Keratinocyte (primary cell): ENCODE measurements around the gene SSBP1. TPM values are rescaled to one million over a fixed set of nuclear protein-coding genes. Genes with fewer than 3 reads are reported as not detected.

Experiments used
- DNase-seq: peaks from one replicate; pipeline ENCODE4 v3.0.0-alpha.2; 2011; ENCODE audit warnings: low read depth, missing footprints, low spot score
- FAIRE-seq: peaks from 2 replicates; lab custom pipeline; 2011; peaks lifted over from hg19 to GRCh38; lab: Jason Lieb, UNC
- H2AFZ ChIP-seq: 2 replicates; pipeline ENCODE4 v1.6.0; 2012; ENCODE audit warnings: low read length, control low read depth, inconsistent platforms; ENCODE audit not compliant: control insufficient read depth
- H3K27ac ChIP-seq: 2 replicates; pipeline ENCODE4 v1.5.1; 2011; ENCODE audit warnings: low read length; ENCODE audit not compliant: control insufficient read depth, insufficient read depth
- H3K27me3 ChIP-seq: 3 replicates; pipeline ENCODE4 v1.6.0; 2011; ENCODE audit warnings: low read length; ENCODE audit not compliant: control insufficient read depth, insufficient read depth; ENCODE audit errors: extremely low read depth
- H3K36me3 ChIP-seq, 2 experiments: 2 replicates in 1 of 2; 3 replicates in 1 of 2; pipeline ENCODE4 v1.5.1; 2011; ENCODE audit warnings: low read length in 2 of 2, mild to moderate bottlenecking in 1 of 2; ENCODE audit not compliant: control insufficient read depth in 2 of 2, insufficient read depth in 2 of 2; ENCODE audit errors: extremely low read depth in 1 of 2
- H3K4me1 ChIP-seq: 3 replicates; pipeline ENCODE4 v1.5.1; 2011; ENCODE audit warnings: low read length; ENCODE audit not compliant: control insufficient read depth, insufficient read depth; ENCODE audit errors: extremely low read depth
- H3K4me2 ChIP-seq: 3 replicates; pipeline ENCODE4 v1.6.0; 2011; ENCODE audit warnings: low read depth, low read length; ENCODE audit not compliant: control insufficient read depth, insufficient read depth; ENCODE audit errors: extremely low read depth
- H3K4me3 ChIP-seq, 3 experiments: fragments of 200-600 bp in 1 of 3; sonication (generic) in 1 of 3; 2 replicates in 2 of 3; 3 replicates in 1 of 3; pipeline ENCODE4 v1.5.1; 2011 to 2016; ENCODE audit warnings: low read length in 3 of 3, mild to moderate bottlenecking in 3 of 3, control low read depth in 2 of 3, inconsistent platforms in 1 of 3, low read depth in 1 of 3, mixed read lengths in 1 of 3, mixed run types in 1 of 3, moderate library complexity in 1 of 3; ENCODE audit not compliant: control insufficient read depth in 2 of 3, insufficient read depth in 2 of 3; ENCODE audit errors: extremely low read depth in 1 of 3
- H3K79me2 ChIP-seq: 2 replicates; pipeline ENCODE4 v1.6.0; 2012; ENCODE audit warnings: low read length; ENCODE audit not compliant: control insufficient read depth, insufficient read depth
- H3K9ac ChIP-seq: 3 replicates; pipeline ENCODE4 v1.6.0; 2011; ENCODE audit warnings: low read length; ENCODE audit not compliant: control insufficient read depth, insufficient read depth; ENCODE audit errors: extremely low read depth
- H3K9me1 ChIP-seq: 3 replicates; pipeline ENCODE4 v1.6.0; 2011; ENCODE audit warnings: low read length; ENCODE audit not compliant: control insufficient read depth, insufficient read depth; ENCODE audit errors: extremely low read depth
- H3K9me3 ChIP-seq: 2 replicates; pipeline ENCODE4 v1.5.1; 2012; ENCODE audit warnings: low read depth, low read length; ENCODE audit not compliant: control insufficient read depth
- H4K20me1 ChIP-seq: 3 replicates; pipeline ENCODE4 v1.6.0; 2011; ENCODE audit warnings: low read length; ENCODE audit not compliant: control insufficient read depth, insufficient read depth; ENCODE audit errors: extremely low read depth
- CTCF ChIP-seq, 3 experiments: IDR thresholded peaks in 1 of 3; conservative IDR thresholded peaks in 1 of 3; optimal IDR thresholded peaks in 1 of 3; 2 replicates in 2 of 3; 3 replicates in 1 of 3; pipeline versions ENCODE3 to v1.5.1; 2011; ENCODE audit warnings: low read length in 3 of 3, mild to moderate bottlenecking in 3 of 3, moderate library complexity in 2 of 3, control low read depth in 1 of 3, inconsistent platforms in 1 of 3; ENCODE audit not compliant: insufficient read depth in 2 of 3; ENCODE audit errors: extremely low read depth in 1 of 3
- EZH2 ChIP-seq: IDR thresholded peaks from one replicate; pipeline ENCODE4 v1.6.1; 2012; ENCODE audit warnings: inconsistent platforms, mild to moderate bottlenecking, low read length, moderate library complexity
- dilution Hi-C: fragments of 300-500 bp; cut with MboI; formaldehyde crosslinking; loops from one replicate; pipeline ENCODE4 v1.7.0; 2020; ENCODE audit warnings: low sequenced_read_pairs; ENCODE audit not compliant: extremely low pct_ligation_motif_present
- polyA plus RNA-seq, 5 experiments: library from polyadenylated mRNA; depleted of rRNA in 3 of 5; stranded (reverse) in 3 of 5; stranded (forward) in 1 of 5; unstranded in 1 of 5; fragments of >200 nt; gene quantifications; 1 replicate in 1 of 5; 2 replicates in 3 of 5; 3 replicates in 1 of 5; pipeline versions ENCODE4 v1.2.1 to v1.2.3, GENCODE V29; 2011 to 2012; ENCODE audit warnings: missing spikeins in 2 of 5, low read depth in 1 of 5, low replicate concordance in 1 of 5

Gene SSBP1
- polyA plus RNA-seq, 1 donor (not counting 4 experiments of a cell fraction or from before 2014, with no cell fraction given): 244 TPM

GRCh38 chr7:141729020-141729419 is 9.1 kb upstream of the SSBP1 start:
- Histone ChIP-seq H3K4me3 (no peak overlapping the region), H3K79me2 (no peaks in the 10 kb centered on the region), H2AFZ (no peak overlapping the region), H3K4me2 (no peak overlapping the region), H4K20me1 (no peaks in the 10 kb centered on the region), H3K9me1 (no peaks in the 10 kb centered on the region), H3K27ac (no peak overlapping the region), H3K36me3 (no peaks in the 10 kb centered on the region), H3K4me1 (no peaks in the 10 kb centered on the region), H3K9ac (no peak overlapping the region), H3K27me3 (no peaks in the 10 kb centered on the region), H3K9me3 (no peaks in the 10 kb centered on the region)
- dilution Hi-C loops: no loop called here
- FAIRE-seq (no peak), DNase-seq (no peak)
- no peak for TF ChIP-seq CTCF (optimal IDR thresholded peaks at IDR 0.05 in 1 of 3, IDR thresholded peaks at IDR 0.05 in 1 of 3, conservative IDR thresholded peaks at IDR 0.05 in 1 of 3; ENCODE audit: extremely low read depth in 1 of 3, insufficient read depth in 2 of 3, low read length in 3 of 3)
- no peak for TF ChIP-seq EZH2

GRCh38 chr7:141731476-141732149 is 6.5 kb upstream of the SSBP1 start:
- Histone ChIP-seq H3K9me3 (no peaks in the 10 kb centered on the region), H3K9me1 (no peaks in the 10 kb centered on the region), H3K9ac (no peak overlapping the region), H2AFZ (no peak overlapping the region), H4K20me1 (no peaks in the 10 kb centered on the region), H3K4me2 (no peak overlapping the region), H3K27me3 (no peaks in the 10 kb centered on the region), H3K4me1 (no peaks in the 10 kb centered on the region), H3K36me3 (no peaks in the 10 kb centered on the region), H3K4me3 (no peak overlapping the region), H3K79me2 (no peaks in the 10 kb centered on the region), H3K27ac (no peak overlapping the region)
- no peak for FAIRE-seq
- no peak for DNase-seq
- dilution Hi-C loops: no loop called here
- TF ChIP-seq CTCF (optimal IDR thresholded peaks at IDR 0.05 in 1 of 3, IDR thresholded peaks at IDR 0.05 in 1 of 3, conservative IDR thresholded peaks at IDR 0.05 in 1 of 3; ENCODE audit: extremely low read depth in 1 of 3, insufficient read depth in 2 of 3, low read length in 3 of 3): no peak
- no peak for TF ChIP-seq EZH2
